C4-2B (cell line): ENCODE results near the gene CAB39L.

Experiments used
- ZFX ChIP-seq: fragments of 450-650 bp; IDR thresholded peaks from 2 replicates; pipeline ENCODE4 v1.6.1; 2017
- TF ChIP-seq, protein P1 (sequence below): fragments of 450-650 bp; conservative IDR thresholded peaks from 2 replicates; pipeline ENCODE4 v1.5.1; 2017; ENCODE audit warnings: mild to moderate bottlenecking

GRCh38 chr13:49308097-49308875, 135.6 kb downstream of the CAB39L start:
- TF ChIP-seq, protein P1, sequence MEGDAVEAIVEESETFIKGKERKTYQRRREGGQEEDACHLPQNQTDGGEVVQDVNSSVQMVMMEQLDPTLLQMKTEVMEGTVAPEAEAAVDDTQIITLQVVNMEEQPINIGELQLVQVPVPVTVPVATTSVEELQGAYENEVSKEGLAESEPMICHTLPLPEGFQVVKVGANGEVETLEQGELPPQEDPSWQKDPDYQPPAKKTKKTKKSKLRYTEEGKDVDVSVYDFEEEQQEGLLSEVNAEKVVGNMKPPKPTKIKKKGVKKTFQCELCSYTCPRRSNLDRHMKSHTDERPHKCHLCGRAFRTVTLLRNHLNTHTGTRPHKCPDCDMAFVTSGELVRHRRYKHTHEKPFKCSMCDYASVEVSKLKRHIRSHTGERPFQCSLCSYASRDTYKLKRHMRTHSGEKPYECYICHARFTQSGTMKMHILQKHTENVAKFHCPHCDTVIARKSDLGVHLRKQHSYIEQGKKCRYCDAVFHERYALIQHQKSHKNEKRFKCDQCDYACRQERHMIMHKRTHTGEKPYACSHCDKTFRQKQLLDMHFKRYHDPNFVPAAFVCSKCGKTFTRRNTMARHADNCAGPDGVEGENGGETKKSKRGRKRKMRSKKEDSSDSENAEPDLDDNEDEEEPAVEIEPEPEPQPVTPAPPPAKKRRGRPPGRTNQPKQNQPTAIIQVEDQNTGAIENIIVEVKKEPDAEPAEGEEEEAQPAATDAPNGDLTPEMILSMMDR: no peak
- TF ChIP-seq ZFX: no peak
